GM11168 (cell line): ENCODE data around the gene NEB.
"Not testable (repeated sequence)": the region's sequence is repeated elsewhere in the genome, so short reads cannot be mapped to it uniquely, and the experiment has no call there.

Source experiments
- in situ Hi-C: fragments of 300-500 bp; cut with MboI; formaldehyde crosslinking; loops from one replicate; pipeline ENCODE4 v1.12.0; 2022; ENCODE audit warnings: low sequenced_read_pairs; ENCODE audit not compliant: unreplicated experiment

NEB gene

GRCh38 chr2:151711025-151711424, 23.3 kb downstream of the NEB start:
- in situ Hi-C loops, result no loop called here

- in situ Hi-C loops, result no loop called here
These were observed 25.5 kb downstream of the NEB start for GRCh38 chr2:151708788-151709187.

GRCh38 chr2:151707857-151708256, 26.4 kb downstream of the NEB start:
- in situ Hi-C loops, result no loop called here

- in situ Hi-C loops, result not testable (repeated sequence)
These were observed 29.8 kb downstream of the NEB start for GRCh38 chr2:151704480-151704961.

- in situ Hi-C loops, result not testable (repeated sequence)
These were observed 36.1 kb downstream of the NEB start for GRCh38 chr2:151698134-151698533.

- in situ Hi-C loops, result no loop called here
These were observed 38.5 kb downstream of the NEB start for GRCh38 chr2:151695778-151696177.

GRCh38 chr2:151691631-151692030, 42.6 kb downstream of the NEB start:
- in situ Hi-C loops, result no loop called here

- in situ Hi-C loops, result no loop called here
These were observed 45.6 kb downstream of the NEB start for GRCh38 chr2:151688719-151689118.

- in situ Hi-C loops, result no loop called here
These were observed 51.7 kb downstream of the NEB start for GRCh38 chr2:151682459-151683003.

- in situ Hi-C loops, result no loop called here
These were observed 53.2 kb downstream of the NEB start for GRCh38 chr2:151681051-151681450.

- in situ Hi-C loops, result no loop called here
These were observed 54.3 kb downstream of the NEB start for GRCh38 chr2:151679994-151680393.

GRCh38 chr2:151678849-151679248, 55.4 kb downstream of the NEB start:
- in situ Hi-C loops, result no loop called here

GRCh38 chr2:151673016-151673415, 61.3 kb downstream of the NEB start:
- in situ Hi-C loops, result no loop called here

- in situ Hi-C loops, result no loop called here
These were observed 62.0 kb downstream of the NEB start for GRCh38 chr2:151672277-151672676.

- in situ Hi-C loops, result no loop called here
These were observed 63.3 kb downstream of the NEB start for GRCh38 chr2:151670846-151671597.

GRCh38 chr2:151670346-151670745, 63.9 kb downstream of the NEB start:
- in situ Hi-C loops, result no loop called here

- in situ Hi-C loops, result no loop called here
These were observed 64.6 kb downstream of the NEB start for GRCh38 chr2:151669585-151670081.

- in situ Hi-C loops, result no loop called here
These were observed 65.5 kb downstream of the NEB start for GRCh38 chr2:151668737-151669136.

GRCh38 chr2:151665959-151666358, 68.3 kb downstream of the NEB start:
- in situ Hi-C loops, result no loop called here

- in situ Hi-C loops, result no loop called here
These were observed 69.8 kb downstream of the NEB start for GRCh38 chr2:151664520-151664919.

GRCh38 chr2:151661625-151662024, 72.7 kb downstream of the NEB start:
- in situ Hi-C loops, result no loop called here

- in situ Hi-C loops, result no loop called here
These were observed 76.2 kb downstream of the NEB start for GRCh38 chr2:151658081-151658480.
